Right forelimb (tissue), 1 donor: ENCODE measurements around the gene PROM1.

Source experiments
- DNase-seq: peaks from one replicate; pipeline ENCODE4 v3.0.0-alpha.2; 2018

Gene PROM1

GRCh38 chr4:16062601-16063000, 21.2 kb downstream of the PROM1 start:
- DNase-seq: no peak

GRCh38 chr4:16056681-16057385, 27.0 kb downstream of the PROM1 start:
- DNase-seq: peak; percentile 60

GRCh38 chr4:16055873-16056272, 27.9 kb downstream of the PROM1 start:
- no peak for DNase-seq

- DNase-seq: no peak
These were observed 28.4 kb downstream of the PROM1 start for GRCh38 chr4:16055471-16055870.

GRCh38 chr4:16052939-16053338, 30.9 kb downstream of the PROM1 start:
- no peak for DNase-seq

- DNase-seq: no peak
These were observed 31.8 kb downstream of the PROM1 start for GRCh38 chr4:16051980-16052379.

GRCh38 chr4:16051132-16051531, 32.7 kb downstream of the PROM1 start:
- no peak for DNase-seq

- no peak for DNase-seq
These were observed 33.2 kb downstream of the PROM1 start for GRCh38 chr4:16050669-16051068.

- DNase-seq: peak; percentile 61
These were observed 35.0 kb downstream of the PROM1 start for GRCh38 chr4:16048619-16049419.

GRCh38 chr4:16045687-16046086, 38.1 kb downstream of the PROM1 start:
- DNase-seq: no peak

GRCh38 chr4:16043642-16044498, 40.0 kb downstream of the PROM1 start:
- no peak for DNase-seq

GRCh38 chr4:16039139-16039538, 44.7 kb downstream of the PROM1 start:
- DNase-seq: no peak

GRCh38 chr4:16037901-16038300, 45.9 kb downstream of the PROM1 start:
- no peak for DNase-seq

GRCh38 chr4:16035843-16036242, 48.0 kb downstream of the PROM1 start:
- no peak for DNase-seq

- no peak for DNase-seq
These were observed 49.6 kb downstream of the PROM1 start for GRCh38 chr4:16034010-16034748.

- DNase-seq: no peak
These were observed 51.4 kb downstream of the PROM1 start for GRCh38 chr4:16032396-16032770.

- no peak for DNase-seq
These were observed 52.1 kb downstream of the PROM1 start for GRCh38 chr4:16031546-16032395.

- DNase-seq: no peak
These were observed 53.9 kb downstream of the PROM1 start for GRCh38 chr4:16029886-16030285.

- no peak for DNase-seq
These were observed 54.6 kb downstream of the PROM1 start for GRCh38 chr4:16029262-16029661.

- no peak for DNase-seq
These were observed 56.2 kb downstream of the PROM1 start for GRCh38 chr4:16027626-16028025.

- DNase-seq: no peak
These were observed 56.7 kb downstream of the PROM1 start for GRCh38 chr4:16027114-16027513.
